ENCODE data around the gene ERBB4. TPM values are rescaled to one million over a fixed set of nuclear protein-coding genes. Genes with fewer than 3 reads are reported as not detected.

ERBB4 gene
- total RNA-seq, 1 donor from 2014 or later, result 1.8 TPM

DNA sequence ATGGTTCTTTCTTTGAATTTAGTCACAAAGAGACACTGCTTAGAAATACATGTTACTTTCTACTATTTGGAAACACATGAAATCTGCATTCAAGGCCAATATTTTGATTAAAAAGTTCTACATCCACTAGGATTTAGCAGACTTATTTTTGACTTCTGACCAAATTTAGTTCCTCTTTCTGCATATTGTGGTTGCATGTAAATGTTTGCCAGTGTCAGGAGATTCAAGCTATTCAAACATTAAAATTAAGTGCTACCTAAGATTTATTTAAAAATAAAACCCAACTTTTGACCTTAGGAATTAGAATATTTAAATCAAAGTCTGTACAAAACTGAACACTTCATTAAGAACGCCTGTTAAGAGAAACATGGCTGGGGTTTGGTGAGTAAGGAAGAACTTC lies 1091.1 kb downstream of the ERBB4 start:
- H3K4me1 Mint-ChIP-seq (ENCODE audit: low read depth, unreplicated experiment), result no peaks in the 10 kb centered on the region
- no peaks in the 10 kb centered on the region for H3K9me3 Mint-ChIP-seq (ENCODE audit: unreplicated experiment)
- H3K27ac Mint-ChIP-seq (ENCODE audit: unreplicated experiment), result no peak overlapping the region

DNA sequence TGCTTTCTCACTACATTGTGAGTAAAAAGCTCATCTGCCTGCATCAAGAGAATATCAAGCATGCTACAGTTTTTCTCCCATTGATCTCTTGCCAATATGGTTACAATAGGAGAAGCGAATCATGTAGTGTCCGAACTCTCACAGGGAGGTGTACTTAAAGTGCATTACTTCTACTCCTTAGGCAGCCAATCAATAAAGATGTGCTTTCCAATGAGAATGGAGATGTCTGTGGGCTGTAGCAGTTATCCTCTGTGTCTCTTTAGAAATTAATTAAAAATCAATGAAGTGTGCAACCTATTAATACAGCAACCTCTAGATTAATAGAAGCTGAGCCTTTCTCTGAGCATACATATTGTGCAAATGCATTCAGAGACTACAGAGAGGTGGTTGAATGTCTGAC lies 1098.5 kb downstream of the ERBB4 start:
- TF ChIP-seq, protein P1, sequence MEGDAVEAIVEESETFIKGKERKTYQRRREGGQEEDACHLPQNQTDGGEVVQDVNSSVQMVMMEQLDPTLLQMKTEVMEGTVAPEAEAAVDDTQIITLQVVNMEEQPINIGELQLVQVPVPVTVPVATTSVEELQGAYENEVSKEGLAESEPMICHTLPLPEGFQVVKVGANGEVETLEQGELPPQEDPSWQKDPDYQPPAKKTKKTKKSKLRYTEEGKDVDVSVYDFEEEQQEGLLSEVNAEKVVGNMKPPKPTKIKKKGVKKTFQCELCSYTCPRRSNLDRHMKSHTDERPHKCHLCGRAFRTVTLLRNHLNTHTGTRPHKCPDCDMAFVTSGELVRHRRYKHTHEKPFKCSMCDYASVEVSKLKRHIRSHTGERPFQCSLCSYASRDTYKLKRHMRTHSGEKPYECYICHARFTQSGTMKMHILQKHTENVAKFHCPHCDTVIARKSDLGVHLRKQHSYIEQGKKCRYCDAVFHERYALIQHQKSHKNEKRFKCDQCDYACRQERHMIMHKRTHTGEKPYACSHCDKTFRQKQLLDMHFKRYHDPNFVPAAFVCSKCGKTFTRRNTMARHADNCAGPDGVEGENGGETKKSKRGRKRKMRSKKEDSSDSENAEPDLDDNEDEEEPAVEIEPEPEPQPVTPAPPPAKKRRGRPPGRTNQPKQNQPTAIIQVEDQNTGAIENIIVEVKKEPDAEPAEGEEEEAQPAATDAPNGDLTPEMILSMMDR (IDR thresholded peaks at IDR 0.05; ENCODE audit: partially characterized antibody, unreplicated experiment), result no peak
- Mint-ChIP-seq H3K27me3 (ENCODE audit: unreplicated experiment) (no peaks in the 10 kb centered on the region), H3K4me3 (ENCODE audit: unreplicated experiment) (no peak overlapping the region), H3K27ac (ENCODE audit: unreplicated experiment) (no peak overlapping the region), H3K9me3 (ENCODE audit: unreplicated experiment) (no peaks in the 10 kb centered on the region), H3K4me1 (ENCODE audit: low read depth, unreplicated experiment) (peaks cover 3% of the 10 kb centered on the region), H3K36me3 (ENCODE audit: unreplicated experiment) (no peaks in the 10 kb centered on the region)
- no peak for DNase-seq

More for the DNA sequence above, 1091.1 kb downstream of the ERBB4 start:
- DNase-seq, result no peak
- Mint-ChIP-seq H3K27me3 (ENCODE audit: unreplicated experiment) (no peaks in the 10 kb centered on the region), H3K4me3 (ENCODE audit: unreplicated experiment) (no peak overlapping the region), H3K36me3 (ENCODE audit: unreplicated experiment) (no peaks in the 10 kb centered on the region)
- TF ChIP-seq, protein P1 (IDR thresholded peaks at IDR 0.05; ENCODE audit: partially characterized antibody, unreplicated experiment), result no peak

DNA sequence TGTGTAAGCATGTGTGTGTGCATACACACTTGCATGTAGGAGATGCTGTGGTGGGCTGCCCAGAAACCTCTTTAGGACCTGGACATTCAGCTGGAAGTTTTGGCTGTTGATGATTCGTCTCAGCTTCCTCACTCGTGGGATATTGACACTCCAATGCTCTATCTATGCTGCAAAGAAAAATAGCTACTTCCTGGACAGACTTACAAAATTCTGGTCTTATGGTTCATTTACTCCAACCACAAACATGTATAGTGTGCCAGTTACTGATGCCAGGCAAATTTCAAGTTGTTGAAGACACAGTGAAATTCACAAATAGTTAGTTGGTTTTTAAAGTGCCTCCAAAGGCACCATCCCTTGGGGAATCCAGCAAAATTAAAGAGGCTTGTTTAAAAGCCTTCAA lies 1099.6 kb downstream of the ERBB4 start:
- Mint-ChIP-seq H3K4me3 (ENCODE audit: unreplicated experiment) (no peak overlapping the region), H3K27me3 (ENCODE audit: unreplicated experiment) (no peaks in the 10 kb centered on the region), H3K4me1 (ENCODE audit: low read depth, unreplicated experiment) (peaks cover 3% of the 10 kb centered on the region), H3K27ac (ENCODE audit: unreplicated experiment) (no peak overlapping the region), H3K9me3 (ENCODE audit: unreplicated experiment) (no peaks in the 10 kb centered on the region), H3K36me3 (ENCODE audit: unreplicated experiment) (no peaks in the 10 kb centered on the region)
- TF ChIP-seq, protein P1 (IDR thresholded peaks at IDR 0.05; ENCODE audit: partially characterized antibody, unreplicated experiment), result no peak
- no peak for DNase-seq

DNA sequence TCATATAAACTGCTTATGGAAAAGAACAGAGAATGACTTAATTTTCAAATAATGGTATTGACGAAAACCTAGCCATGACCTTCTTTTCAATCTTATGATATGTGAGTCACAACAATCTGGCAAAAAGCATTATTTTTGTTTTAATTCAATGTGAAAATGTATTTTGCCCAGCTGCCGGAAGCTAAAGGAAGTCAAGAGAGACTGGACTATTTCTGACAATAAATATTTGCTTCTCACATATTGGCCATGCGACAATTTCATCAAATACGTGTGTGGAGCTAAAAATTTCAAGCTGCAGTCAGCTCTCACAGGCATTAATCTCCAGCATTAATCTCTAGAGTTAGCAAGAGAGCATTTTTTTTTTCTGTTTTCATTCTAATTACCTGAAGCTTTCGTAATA lies 1101.2 kb downstream of the ERBB4 start:
- TF ChIP-seq, protein P1 (IDR thresholded peaks at IDR 0.05; ENCODE audit: partially characterized antibody, unreplicated experiment), result no peak
- no peak overlapping the region for H3K4me3 Mint-ChIP-seq (ENCODE audit: unreplicated experiment)
- H3K27me3 Mint-ChIP-seq (ENCODE audit: unreplicated experiment), result no peaks in the 10 kb centered on the region
- no peak for DNase-seq
- peaks cover 3% of the 10 kb centered on the region for H3K4me1 Mint-ChIP-seq (ENCODE audit: low read depth, unreplicated experiment)
- H3K27ac Mint-ChIP-seq (ENCODE audit: unreplicated experiment), result no peak overlapping the region
- H3K36me3 Mint-ChIP-seq (ENCODE audit: unreplicated experiment), result no peaks in the 10 kb centered on the region
- H3K9me3 Mint-ChIP-seq (ENCODE audit: unreplicated experiment), result no peaks in the 10 kb centered on the region

DNA sequence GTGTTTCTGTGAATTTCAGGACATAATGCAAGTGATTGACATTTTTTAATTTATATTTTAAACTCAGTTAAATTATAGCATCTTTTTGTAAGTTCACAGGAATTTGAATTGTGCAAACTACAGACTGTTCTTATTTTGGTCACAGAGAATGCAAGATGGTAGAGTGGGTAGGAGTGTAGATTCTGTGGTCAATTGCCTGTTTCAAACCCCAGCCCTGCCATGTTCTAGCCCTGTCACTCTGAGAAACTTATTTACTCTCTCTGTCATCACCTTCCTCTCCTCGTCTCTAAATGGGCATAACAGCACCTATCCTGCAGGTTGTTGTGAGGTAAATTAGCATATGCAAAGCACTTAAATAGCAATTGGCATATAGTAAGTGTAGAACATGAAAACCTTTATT lies 1102.4 kb downstream of the ERBB4 start:
- TF ChIP-seq, protein P1 (IDR thresholded peaks at IDR 0.05; ENCODE audit: partially characterized antibody, unreplicated experiment), result no peak
- no peak overlapping the region for H3K27ac Mint-ChIP-seq (ENCODE audit: unreplicated experiment)

More for the DNA sequence above, 1102.4 kb downstream of the ERBB4 start:
- Mint-ChIP-seq H3K27me3 (ENCODE audit: unreplicated experiment) (no peaks in the 10 kb centered on the region), H3K9me3 (ENCODE audit: unreplicated experiment) (no peaks in the 10 kb centered on the region), H3K4me3 (ENCODE audit: unreplicated experiment) (no peak overlapping the region), H3K36me3 (ENCODE audit: unreplicated experiment) (no peaks in the 10 kb centered on the region), H3K4me1 (ENCODE audit: low read depth, unreplicated experiment) (peaks cover 3% of the 10 kb centered on the region)
- no peak for DNase-seq
